D341Med (cell line): ENCODE measurements around the gene VIPR1.

Experiments
- DNase-seq: peaks from one replicate; pipeline ENCODE4 v3.0.0; 2012; ENCODE audit warnings: low spot score

Gene VIPR1

GRCh38 chr3:42511736-42512135 lies 9.3 kb downstream of the VIPR1 start:
- no peak for DNase-seq

DNA sequence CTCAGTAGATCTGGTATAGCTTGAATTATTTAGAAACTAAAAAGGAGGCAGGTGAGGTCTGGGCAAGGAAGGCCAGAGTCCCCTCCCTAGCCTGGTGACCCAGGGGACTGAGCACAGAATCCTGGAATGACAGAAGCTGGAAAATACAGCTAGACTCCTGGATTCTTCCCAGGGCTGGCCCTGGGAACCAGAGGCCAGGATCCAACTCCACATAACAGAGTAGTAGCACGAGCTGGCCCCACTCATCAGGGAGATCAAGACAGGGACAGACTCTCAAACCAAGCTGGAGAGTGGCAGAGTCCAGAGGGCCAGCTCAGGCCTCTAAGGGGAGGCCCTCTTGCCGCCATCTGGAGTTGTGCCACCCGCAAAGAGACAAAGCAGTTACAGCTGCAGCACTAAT lies 10.7 kb downstream of the VIPR1 start:
- no peak for DNase-seq

- no peak for DNase-seq
These were observed 11.1 kb downstream of the VIPR1 start for GRCh38 chr3:42513521-42513920.

- DNase-seq: no peak
These were observed 12.4 kb downstream of the VIPR1 start for GRCh38 chr3:42514876-42515275.

DNA sequence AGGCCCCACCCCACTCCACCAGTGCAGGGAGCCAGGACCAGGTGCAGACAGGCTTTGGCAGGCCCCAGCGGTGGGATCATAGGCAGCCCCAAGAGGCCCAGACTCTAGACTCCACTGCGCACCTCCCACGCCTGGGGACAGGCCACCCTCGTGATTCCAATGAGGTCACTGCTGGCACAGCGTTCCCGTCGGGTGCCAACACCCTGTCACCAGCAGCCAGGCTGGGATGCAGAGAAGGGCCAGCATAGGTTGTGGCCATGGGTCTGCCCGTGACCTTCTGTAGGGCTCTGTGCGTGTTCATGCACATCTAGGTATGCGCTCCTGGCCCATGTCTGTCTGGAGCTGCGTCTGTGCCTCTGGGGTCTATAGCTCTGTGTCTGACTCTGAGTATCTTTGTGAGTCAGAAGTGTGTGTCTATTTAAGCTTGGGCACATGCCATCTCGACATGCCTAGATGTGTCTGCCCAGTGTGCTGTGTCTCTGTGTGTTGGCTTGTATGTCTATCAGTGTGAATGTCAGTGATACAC lies 13.0 kb downstream of the VIPR1 start:
- no peak for DNase-seq

DNA sequence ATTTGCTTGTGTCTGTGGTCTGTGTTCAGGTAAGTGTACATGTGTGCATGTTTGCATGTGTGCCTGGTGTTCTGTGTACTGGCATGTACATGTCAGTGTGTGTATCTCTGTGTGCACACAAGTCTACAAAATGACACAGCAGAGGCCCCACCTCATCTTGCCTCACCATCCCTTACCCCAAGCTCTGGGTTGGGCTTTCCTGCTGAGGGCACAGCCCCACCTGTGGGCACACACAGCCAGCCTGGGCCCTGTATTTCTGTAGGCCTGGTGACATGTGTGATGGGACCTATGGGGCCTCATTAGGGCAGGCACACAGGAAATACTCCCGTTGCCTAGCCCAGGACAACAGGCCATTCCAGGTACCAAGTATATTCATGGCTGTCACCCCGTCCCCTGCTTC lies 13.5 kb downstream of the VIPR1 start:
- no peak for DNase-seq

DNA sequence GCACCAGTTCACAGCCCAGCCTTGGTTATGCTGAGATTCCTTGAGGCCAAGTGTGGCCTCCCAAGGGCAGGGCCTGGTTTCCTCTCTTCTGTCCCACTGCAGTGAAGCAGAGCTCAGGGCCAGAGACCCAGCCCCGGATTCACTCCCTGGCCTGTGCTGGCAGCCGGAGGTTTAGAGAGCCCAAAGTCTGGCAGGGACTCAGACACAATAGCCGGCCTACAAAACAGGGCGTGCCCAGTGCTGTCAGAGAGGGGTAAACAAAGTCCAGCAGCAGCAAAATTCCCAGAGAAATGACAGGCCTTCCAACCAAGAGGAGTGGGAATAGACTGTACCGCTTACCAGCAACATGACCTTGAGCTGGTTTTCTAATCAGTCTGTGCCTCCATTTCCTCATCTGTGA lies 14.0 kb downstream of the VIPR1 start:
- no peak for DNase-seq

- DNase-seq: no peak
These were observed 14.7 kb downstream of the VIPR1 start for GRCh38 chr3:42517117-42517516.

DNA sequence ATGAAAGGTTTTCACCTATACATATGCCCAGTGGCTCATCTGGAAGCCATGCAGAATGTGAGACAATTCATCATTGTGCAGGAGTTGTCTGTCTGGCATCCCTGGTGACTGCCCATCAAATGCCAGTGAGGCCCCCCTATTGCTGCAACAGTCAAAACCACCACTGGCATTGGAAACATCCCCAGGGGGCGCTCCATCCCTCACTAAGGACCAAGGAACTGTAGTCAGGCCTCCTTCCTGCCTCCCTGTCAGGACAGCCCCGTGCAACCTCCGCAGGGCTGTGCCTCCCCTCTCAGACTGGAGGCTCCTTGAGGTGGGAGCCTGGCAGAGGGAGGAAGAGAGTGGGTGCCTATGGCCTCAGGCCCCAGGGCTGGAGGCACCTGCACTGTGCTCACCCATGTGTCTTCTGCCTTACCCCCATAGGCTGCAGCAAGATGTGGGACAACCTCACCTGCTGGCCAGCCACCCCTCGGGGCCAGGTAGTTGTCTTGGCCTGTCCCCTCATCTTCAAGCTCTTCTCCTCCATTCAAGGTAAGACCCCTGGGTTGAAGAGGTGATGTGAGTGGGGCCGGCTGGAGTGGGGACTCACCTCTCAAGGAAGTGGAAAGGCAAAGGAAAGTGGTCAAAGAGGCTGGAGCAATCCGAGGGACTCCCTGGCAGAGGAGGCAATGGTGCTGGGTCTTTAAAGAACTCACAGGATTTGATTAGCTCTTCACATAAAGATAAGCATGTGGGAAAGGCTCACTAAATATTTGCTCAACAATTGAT lies 16.5 kb downstream of the VIPR1 start:
- no peak for DNase-seq

GRCh38 chr3:42519568-42519962 lies 17.1 kb downstream of the VIPR1 start:
- DNase-seq: no peak

GRCh38 chr3:42520336-42520735 lies 17.9 kb downstream of the VIPR1 start:
- no peak for DNase-seq

- no peak for DNase-seq
These were observed 18.5 kb downstream of the VIPR1 start for GRCh38 chr3:42520906-42521305.

DNA sequence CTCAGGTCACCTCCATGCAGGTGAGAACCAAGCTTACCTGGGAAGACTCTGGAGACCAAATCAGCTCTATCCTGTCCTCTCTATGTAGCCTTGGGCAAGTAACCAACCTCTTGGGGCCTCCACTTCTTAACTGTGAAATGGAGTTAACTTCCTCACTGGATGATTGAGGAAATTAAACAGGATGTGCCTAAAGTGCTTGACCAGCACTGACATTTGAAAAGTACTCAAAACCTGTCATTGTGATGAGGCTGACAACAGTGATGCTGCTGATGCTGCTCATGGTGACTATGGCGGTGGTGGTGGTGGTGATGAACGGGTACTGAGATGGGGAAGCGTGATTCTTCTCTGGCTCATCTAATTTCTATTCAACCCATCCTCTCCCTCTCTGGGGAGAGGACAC lies 22.3 kb downstream of the VIPR1 start:
- no peak for DNase-seq

DNA sequence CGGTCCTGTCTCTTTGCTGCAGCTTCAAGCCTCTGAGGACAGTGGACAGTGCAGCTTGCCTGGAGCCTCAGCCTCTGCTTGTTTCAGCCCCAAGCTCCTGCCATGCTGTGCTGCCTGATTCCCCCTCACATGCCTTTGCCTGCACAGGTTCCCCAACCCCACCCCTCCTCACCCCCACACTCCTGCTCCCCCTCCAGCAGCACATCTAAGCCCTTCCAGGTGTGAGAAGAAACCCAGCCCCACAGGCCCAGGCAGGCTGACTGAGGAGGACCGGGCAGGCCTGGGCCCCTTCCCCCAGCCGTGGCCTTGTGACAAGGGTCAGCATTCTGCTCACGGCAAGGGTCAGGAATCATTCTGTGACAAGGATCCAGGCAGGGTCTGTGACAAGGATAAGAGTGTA lies 22.8 kb downstream of the VIPR1 start:
- DNase-seq: no peak

GRCh38 chr3:42525736-42526345 lies 23.4 kb downstream of the VIPR1 start:
- no peak for DNase-seq

GRCh38 chr3:42526616-42527367 lies 24.3 kb downstream of the VIPR1 start:
- DNase-seq: no peak

DNA sequence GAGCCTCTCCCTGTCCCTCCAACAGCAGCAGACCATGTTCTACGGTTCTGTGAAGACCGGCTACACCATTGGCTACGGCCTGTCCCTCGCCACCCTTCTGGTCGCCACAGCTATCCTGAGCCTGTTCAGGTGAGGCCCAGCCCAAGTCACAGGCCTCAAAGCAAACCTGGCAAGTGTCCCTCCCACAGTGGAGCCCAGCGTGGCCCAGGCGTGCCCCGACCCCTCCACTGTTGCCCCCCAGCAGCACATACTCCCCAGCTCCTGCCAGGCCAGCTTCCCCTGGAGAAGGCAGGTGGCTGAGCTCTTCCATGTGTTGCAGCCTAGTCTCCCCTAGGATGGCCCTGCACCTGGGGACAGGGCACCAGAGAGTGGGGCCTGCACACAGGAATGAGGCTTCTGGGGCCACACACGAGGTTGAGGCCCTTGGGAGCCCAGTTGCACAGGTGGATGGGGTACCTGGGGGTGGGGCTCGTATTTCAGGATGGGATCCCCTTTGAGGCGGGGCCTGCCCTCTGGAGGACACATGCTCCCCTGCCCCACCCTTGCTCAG lies 25.0 kb downstream of the VIPR1 start:
- DNase-seq: no peak

DNA sequence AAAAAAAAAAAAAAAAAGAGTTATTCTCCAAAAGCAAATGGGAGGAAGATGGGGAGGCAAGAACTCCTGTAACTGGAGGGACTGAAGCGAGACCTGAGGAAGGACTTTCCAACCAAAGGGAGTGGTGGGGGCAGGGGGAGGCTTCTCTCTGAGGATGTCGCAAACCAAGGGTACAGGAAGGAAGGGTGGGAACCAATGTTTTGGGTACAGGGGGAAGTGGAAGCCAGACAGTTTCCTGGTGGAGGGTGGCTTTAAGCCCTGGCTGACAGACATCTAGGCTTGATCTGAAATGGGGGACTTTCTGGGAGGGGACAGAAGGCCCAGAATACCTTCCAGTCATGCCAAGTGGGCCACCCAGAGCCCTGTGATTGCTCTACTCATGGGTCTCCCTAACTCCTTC lies 27.0 kb downstream of the VIPR1 start:
- no peak for DNase-seq

DNA sequence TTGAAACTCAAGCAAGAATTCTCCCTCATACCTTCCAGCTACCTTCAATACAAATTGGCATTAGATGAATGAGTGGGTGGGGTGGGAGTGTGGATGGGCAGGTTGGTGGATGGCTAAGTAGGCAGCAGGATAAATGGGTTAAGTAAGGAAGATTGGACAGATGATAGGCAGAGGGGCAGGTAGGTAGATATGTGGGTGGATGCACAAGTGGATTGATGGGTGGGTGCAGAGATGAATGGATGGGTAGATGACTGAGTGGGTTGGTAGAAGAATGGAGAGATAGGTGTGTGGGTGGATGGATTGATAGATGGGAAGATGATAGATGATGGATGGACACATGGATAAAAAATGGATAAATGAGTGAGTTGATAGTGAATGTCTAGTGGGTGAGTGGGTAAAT lies 27.6 kb downstream of the VIPR1 start:
- no peak for DNase-seq

DNA sequence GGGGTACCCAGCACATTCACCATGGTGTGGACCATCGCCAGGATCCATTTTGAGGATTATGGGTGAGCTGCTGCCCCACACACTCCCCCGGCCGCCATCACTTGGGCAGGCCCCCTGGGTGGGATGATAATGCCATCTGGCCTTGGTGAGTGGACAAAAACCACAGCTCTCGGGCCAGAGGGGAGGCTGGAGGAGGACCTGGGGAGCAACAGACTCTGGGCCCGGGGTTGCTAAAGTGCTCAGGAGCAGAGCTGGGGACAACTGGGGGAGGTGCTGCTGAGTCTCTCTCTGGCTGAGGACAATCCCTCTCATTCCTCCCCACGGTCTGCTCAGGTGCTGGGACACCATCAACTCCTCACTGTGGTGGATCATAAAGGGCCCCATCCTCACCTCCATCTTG lies 29.0 kb downstream of the VIPR1 start:
- DNase-seq: no peak

- DNase-seq: no peak
These were observed 29.8 kb downstream of the VIPR1 start for GRCh38 chr3:42532229-42532628.

GRCh38 chr3:42533161-42533897 lies 30.9 kb downstream of the VIPR1 start:
- no peak for DNase-seq
